ENCODE data around the gene MAGED2. TPM values are rescaled to one million over a fixed set of nuclear protein-coding genes. Genes with fewer than 3 reads are reported as not detected.
"Not testable (repeated sequence)": the region's sequence is repeated elsewhere in the genome, so short reads cannot be mapped to it uniquely, and the experiment has no call there.

Gene MAGED2
- total RNA-seq, 1 experiment from 2014 or later = 36.5 TPM

GRCh38 chrX:54847700-54848099 lies 40.2 kb downstream of the MAGED2 start:
- H3K79me2 ChIP-seq (ENCODE audit: low read length); H3K9me2 ChIP-seq (replicated peaks; ENCODE audit: insufficient read depth, low read length); H2AFZ ChIP-seq (ENCODE audit: low read length); H3K9me3 ChIP-seq (ENCODE audit: low read length); DNase-seq; H3K4me3 ChIP-seq (ENCODE audit: low read length); H4K20me1 ChIP-seq (ENCODE audit: insufficient read depth, low read depth, low read length); H3K9ac ChIP-seq (ENCODE audit: low read length); H3K27ac ChIP-seq (ENCODE audit: low read length); H3K4me2 ChIP-seq (ENCODE audit: low read depth, low read length, poor library complexity, severe bottlenecking); H3K36me3 ChIP-seq (ENCODE audit: insufficient read depth, low read length); H3K27me3 ChIP-seq (ENCODE audit: low read length); H3K4me1 ChIP-seq (ENCODE audit: low read length): not testable (repeated sequence)

- peak overlapping the region; percentile 13 for H3K4me2 ChIP-seq (ENCODE audit: low read depth, low read length, poor library complexity, severe bottlenecking)
- peak; percentile 63 for DNase-seq
- no peaks in the 10 kb centered on the region for H3K27me3 ChIP-seq (ENCODE audit: low read length)
- no peak overlapping the region for H3K27ac ChIP-seq (ENCODE audit: low read length)
- H2AFZ ChIP-seq (ENCODE audit: low read length) = no peak overlapping the region
- no peaks in the 10 kb centered on the region for H3K36me3 ChIP-seq (ENCODE audit: insufficient read depth, low read length)
- peaks cover 5% of the 10 kb centered on the region for H3K9me3 ChIP-seq (ENCODE audit: low read length)
- no peaks in the 10 kb centered on the region for H3K9me2 ChIP-seq (replicated peaks; ENCODE audit: insufficient read depth, low read length)
- no peaks in the 10 kb centered on the region for H4K20me1 ChIP-seq (ENCODE audit: insufficient read depth, low read depth, low read length)
- H3K4me1 ChIP-seq (ENCODE audit: low read length) = peaks cover 8% of the 10 kb centered on the region
- H3K79me2 ChIP-seq (ENCODE audit: low read length) = no peaks in the 10 kb centered on the region
- no peak overlapping the region for H3K9ac ChIP-seq (ENCODE audit: low read length)
- no peak overlapping the region for H3K4me3 ChIP-seq (ENCODE audit: low read length)
These were observed 57.7 kb downstream of the MAGED2 start for GRCh38 chrX:54865208-54865607.

Small RNA genes within 50 kb of the gene (small RNA-seq; reads per million reads assigned to genes)
- gene AL049732.1 (not detected), gene SNORA11 (1.6 reads per million, percentile 45 among the genes with 10 or more reads in this experiment)

Other genes starting within 250 kb of the MAGED2 start
- not detected in 2 replicates for gene ITIH6, start 9.5 kb upstream of the MAGED2 start, total RNA-seq (2014; rRNA removed; shearing (Covaris generic); ENCODE audit: low replicate concordance)
- gene TRO, start 113.1 kb downstream of the MAGED2 start, total RNA-seq (2014; rRNA removed; shearing (Covaris generic); ENCODE audit: low replicate concordance) = not detected in 2 replicates
- gene PFKFB1, start 186.4 kb downstream of the MAGED2 start, total RNA-seq (2014; rRNA removed; shearing (Covaris generic); ENCODE audit: low replicate concordance) = 0.22 and 0.25 TPM in 2 replicates
- 10.8 and 11.8 TPM in 2 replicates for gene APEX2, start 192.6 kb downstream of the MAGED2 start, total RNA-seq (2014; rRNA removed; shearing (Covaris generic); ENCODE audit: low replicate concordance)
- gene ALAS2, start 223.2 kb downstream of the MAGED2 start, total RNA-seq (2014; rRNA removed; shearing (Covaris generic); ENCODE audit: low replicate concordance) = not detected in 2 replicates